ENCODE data around the gene PPP2R2C.

PPP2R2C gene

DNA sequence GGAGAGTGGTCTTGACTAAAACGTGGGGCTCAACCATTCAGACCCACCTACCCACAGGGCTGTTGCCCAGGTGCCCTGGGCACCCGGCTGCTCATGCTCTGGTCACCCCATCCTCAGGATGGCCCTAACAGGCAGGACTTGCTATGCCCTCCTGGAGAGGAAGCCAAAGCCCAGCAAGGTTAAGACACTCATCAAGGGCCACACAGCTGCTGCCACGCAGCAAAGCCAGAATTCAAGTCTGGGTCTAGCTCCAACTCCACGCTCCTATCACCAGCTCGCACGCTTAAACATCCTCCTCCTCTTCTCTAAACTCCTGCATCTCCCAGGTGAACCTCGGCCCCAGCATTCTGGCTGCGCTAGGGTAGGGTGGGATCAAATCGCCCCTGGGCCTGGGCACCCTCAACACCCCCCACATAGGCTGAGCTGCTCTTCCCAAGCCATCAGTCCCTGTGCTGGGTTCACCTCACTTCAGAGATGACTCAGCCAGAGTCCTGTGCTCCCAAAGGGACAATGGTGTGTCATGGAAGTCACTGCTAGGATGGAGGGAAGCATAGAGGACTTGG, 54.1 kb downstream of the PPP2R2C start:
- no peaks in the 10 kb centered on the region for H3K36me3 ChIP-seq (ENCODE audit: insufficient read depth, low read length)
- no peak overlapping the region for H3K4me2 ChIP-seq (ENCODE audit: low read length)
- H3K4me1 ChIP-seq (ENCODE audit: control insufficient read depth, insufficient read depth, low read length): no peaks in the 10 kb centered on the region
- H3K9ac ChIP-seq (ENCODE audit: low read depth, low read length): no peak overlapping the region
- H3K4me3 ChIP-seq (ENCODE audit: low read length): no peak overlapping the region
- peaks cover 3% of the 10 kb centered on the region for H3K27me3 ChIP-seq (ENCODE audit: control insufficient read depth, insufficient read depth, low read length)
- no peaks in the 10 kb centered on the region for H3K9me3 ChIP-seq (replicated peaks; ENCODE audit: low read length)

DNA sequence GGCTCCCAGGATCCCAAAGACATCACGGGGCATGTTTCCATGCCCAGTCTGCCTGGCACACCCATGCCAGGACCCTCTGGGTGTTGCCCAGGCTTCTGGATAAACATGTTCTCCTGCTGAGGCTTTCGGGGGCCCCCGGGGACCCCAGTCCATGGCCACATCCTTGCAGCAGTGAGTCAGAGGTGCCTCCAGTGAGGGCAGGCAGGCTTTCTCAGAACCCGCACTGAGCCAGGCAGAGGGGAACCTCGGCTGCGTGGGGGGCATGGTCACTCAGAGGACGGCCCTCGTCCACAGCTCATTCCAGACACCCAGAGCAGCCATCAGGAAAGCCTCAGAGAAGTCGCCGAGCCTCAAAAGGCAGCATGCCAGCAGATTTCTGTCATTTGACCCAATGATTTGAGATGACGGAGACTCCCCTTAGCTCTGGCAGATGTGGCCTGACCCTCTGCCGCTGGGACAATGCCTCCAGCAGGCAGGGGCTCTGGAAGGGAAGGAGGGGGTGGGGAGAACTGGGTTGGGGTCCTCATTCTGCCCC, 54.8 kb downstream of the PPP2R2C start:
- no peak overlapping the region for H3K4me2 ChIP-seq (ENCODE audit: low read length)
- H3K36me3 ChIP-seq (ENCODE audit: insufficient read depth, low read length): no peaks in the 10 kb centered on the region
- no peak overlapping the region for H3K4me3 ChIP-seq (ENCODE audit: low read length)

GRCh38 chr4:6416518-6417286, 55.7 kb downstream of the PPP2R2C start:
- no peak overlapping the region for H3K4me3 ChIP-seq (ENCODE audit: low read length)
- H3K27me3 ChIP-seq (ENCODE audit: control insufficient read depth, insufficient read depth, low read length): peaks cover 3% of the 10 kb centered on the region
- H3K4me1 ChIP-seq (ENCODE audit: control insufficient read depth, insufficient read depth, low read length): no peaks in the 10 kb centered on the region
- no peaks in the 10 kb centered on the region for H3K36me3 ChIP-seq (ENCODE audit: insufficient read depth, low read length)
- no peaks in the 10 kb centered on the region for H3K9me3 ChIP-seq (replicated peaks; ENCODE audit: low read length)
- no peak overlapping the region for H3K9ac ChIP-seq (ENCODE audit: low read depth, low read length)
- H3K4me2 ChIP-seq (ENCODE audit: low read length): no peak overlapping the region

More for the DNA sequence above, 54.8 kb downstream of the PPP2R2C start:
- H3K9ac ChIP-seq (ENCODE audit: low read depth, low read length): no peak overlapping the region
- H3K27me3 ChIP-seq (ENCODE audit: control insufficient read depth, insufficient read depth, low read length): peaks cover 3% of the 10 kb centered on the region
- H3K4me1 ChIP-seq (ENCODE audit: control insufficient read depth, insufficient read depth, low read length): no peaks in the 10 kb centered on the region
- H3K9me3 ChIP-seq (replicated peaks; ENCODE audit: low read length): no peaks in the 10 kb centered on the region

DNA sequence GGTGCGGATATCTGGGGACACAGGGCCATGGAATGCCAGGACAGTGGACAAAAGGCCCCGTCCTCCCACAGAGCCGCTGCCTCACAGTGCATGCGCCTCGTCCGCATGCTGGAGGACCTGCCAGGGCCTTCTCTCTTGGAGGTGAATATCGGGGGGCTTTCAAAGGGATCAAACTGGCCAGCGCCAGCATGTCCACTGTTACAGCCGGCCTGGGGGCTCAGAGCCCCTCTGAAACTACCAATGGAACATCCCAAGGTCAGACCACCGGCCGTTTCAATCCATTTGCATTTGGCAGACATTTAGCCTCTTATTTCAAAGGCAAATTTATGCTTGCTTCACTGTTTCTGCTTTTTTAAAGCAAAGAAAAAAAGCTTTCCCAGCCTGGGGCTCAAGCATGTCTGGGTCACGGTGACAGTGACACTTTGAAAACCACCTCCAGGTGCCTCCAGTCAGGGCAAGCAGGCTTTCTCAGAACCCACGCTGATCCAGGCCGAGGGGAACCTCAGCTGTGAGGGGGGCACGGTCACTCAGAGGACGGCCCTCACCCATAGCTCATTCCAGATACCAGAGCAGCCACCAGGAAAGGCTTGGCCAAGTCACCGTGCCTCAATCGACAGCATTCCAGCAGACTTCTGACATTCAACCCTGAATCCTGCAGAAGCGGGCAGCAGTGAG, 57.2 kb downstream of the PPP2R2C start:
- no peaks in the 10 kb centered on the region for H3K36me3 ChIP-seq (ENCODE audit: insufficient read depth, low read length)
- no peak overlapping the region for H3K9ac ChIP-seq (ENCODE audit: low read depth, low read length)
- H3K4me3 ChIP-seq (ENCODE audit: low read length): no peak overlapping the region
- H3K4me2 ChIP-seq (ENCODE audit: low read length): no peak overlapping the region
- H3K27me3 ChIP-seq (ENCODE audit: control insufficient read depth, insufficient read depth, low read length): peaks cover 3% of the 10 kb centered on the region
- H3K9me3 ChIP-seq (replicated peaks; ENCODE audit: low read length): no peaks in the 10 kb centered on the region
- no peaks in the 10 kb centered on the region for H3K4me1 ChIP-seq (ENCODE audit: control insufficient read depth, insufficient read depth, low read length)

DNA sequence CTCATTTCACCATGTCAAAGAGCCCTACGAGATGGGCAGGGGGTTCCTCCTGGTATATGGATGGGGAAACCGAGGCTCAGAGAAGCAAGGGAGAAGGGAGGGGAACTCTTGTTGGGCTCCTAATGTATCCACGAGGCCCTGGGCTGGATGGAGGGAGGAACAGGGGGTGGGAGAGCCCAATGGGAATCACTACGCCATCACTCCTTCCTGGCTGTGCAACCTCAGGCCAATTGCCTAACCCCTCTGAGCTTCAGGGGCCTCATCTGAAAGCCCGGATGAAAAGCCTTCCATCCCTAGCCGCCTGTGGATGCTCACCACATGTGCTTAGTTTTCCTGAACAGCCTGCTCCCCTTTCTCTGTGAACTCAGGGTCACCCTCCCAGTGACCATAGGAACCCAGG, 57.8 kb downstream of the PPP2R2C start:
- Histone ChIP-seq H3K9ac (ENCODE audit: low read depth, low read length) (no peak overlapping the region), H3K4me1 (ENCODE audit: control insufficient read depth, insufficient read depth, low read length) (no peaks in the 10 kb centered on the region), H3K4me3 (ENCODE audit: low read length) (no peak overlapping the region), H3K9me3 (replicated peaks; ENCODE audit: low read length) (no peaks in the 10 kb centered on the region), H3K4me2 (ENCODE audit: low read length) (no peak overlapping the region), H3K36me3 (ENCODE audit: insufficient read depth, low read length) (no peaks in the 10 kb centered on the region), H3K27me3 (ENCODE audit: control insufficient read depth, insufficient read depth, low read length) (peaks cover 3% of the 10 kb centered on the region)

DNA sequence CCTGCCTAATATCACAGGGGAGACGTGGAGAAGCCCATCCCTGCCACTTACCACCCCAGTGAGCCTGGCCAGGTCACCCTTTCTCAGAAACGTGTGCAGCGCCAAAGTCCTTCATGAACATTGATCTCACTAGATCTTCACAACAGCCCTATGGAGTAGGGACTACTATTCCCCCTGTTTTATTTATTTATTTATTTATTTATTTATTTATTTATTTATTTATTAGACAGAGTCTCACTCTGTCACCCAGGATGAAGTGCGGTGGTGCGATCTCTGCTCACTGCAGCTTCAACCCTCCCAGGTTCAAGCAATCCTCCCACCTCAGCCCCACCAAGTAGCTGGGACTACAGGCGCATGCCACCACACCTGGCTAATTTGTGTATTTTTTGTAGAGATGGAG, 61.8 kb downstream of the PPP2R2C start:
- no peaks in the 10 kb centered on the region for H3K4me1 ChIP-seq (ENCODE audit: control insufficient read depth, insufficient read depth, low read length)
- H3K4me3 ChIP-seq (ENCODE audit: low read length): no peak overlapping the region
- no peak overlapping the region for H3K9ac ChIP-seq (ENCODE audit: low read depth, low read length)
- no peak overlapping the region for H3K4me2 ChIP-seq (ENCODE audit: low read length)
- H3K27me3 ChIP-seq (ENCODE audit: control insufficient read depth, insufficient read depth, low read length): peaks cover 9% of the 10 kb centered on the region
- H3K36me3 ChIP-seq (ENCODE audit: insufficient read depth, low read length): no peaks in the 10 kb centered on the region
- H3K9me3 ChIP-seq (replicated peaks; ENCODE audit: low read length): no peaks in the 10 kb centered on the region

DNA sequence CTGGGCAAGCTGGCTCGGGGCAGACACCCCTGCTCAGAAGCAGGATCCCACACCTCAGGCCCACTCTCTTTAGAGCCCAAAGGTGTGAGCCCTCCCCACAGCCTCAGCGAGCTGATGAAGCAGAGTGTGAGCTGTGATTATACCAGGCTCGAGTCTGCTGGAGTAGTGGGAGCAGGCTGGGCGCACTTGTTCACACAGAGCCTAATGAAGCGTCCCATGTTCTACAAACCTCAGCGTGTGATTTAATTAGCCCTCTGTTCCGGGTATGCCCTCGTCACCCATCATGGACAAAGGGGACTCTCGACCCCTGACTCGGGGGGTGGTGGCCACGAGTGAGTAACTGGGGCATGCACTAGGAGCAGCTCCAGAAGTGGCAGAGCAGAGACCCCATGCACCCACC, 62.3 kb downstream of the PPP2R2C start:
- Histone ChIP-seq H3K4me1 (ENCODE audit: control insufficient read depth, insufficient read depth, low read length) (no peaks in the 10 kb centered on the region), H3K4me2 (ENCODE audit: low read length) (no peak overlapping the region), H3K9ac (ENCODE audit: low read depth, low read length) (no peak overlapping the region), H3K27me3 (ENCODE audit: control insufficient read depth, insufficient read depth, low read length) (peaks cover 12% of the 10 kb centered on the region), H3K36me3 (ENCODE audit: insufficient read depth, low read length) (no peaks in the 10 kb centered on the region), H3K4me3 (ENCODE audit: low read length) (no peak overlapping the region), H3K9me3 (replicated peaks; ENCODE audit: low read length) (no peaks in the 10 kb centered on the region)

- H3K27me3 ChIP-seq (ENCODE audit: control insufficient read depth, insufficient read depth, low read length): peaks cover 19% of the 10 kb centered on the region
- H3K4me1 ChIP-seq (ENCODE audit: control insufficient read depth, insufficient read depth, low read length): no peaks in the 10 kb centered on the region
- no peaks in the 10 kb centered on the region for H3K36me3 ChIP-seq (ENCODE audit: insufficient read depth, low read length)
- H3K4me2 ChIP-seq (ENCODE audit: low read length): no peak overlapping the region
- H3K9me3 ChIP-seq (replicated peaks; ENCODE audit: low read length): no peaks in the 10 kb centered on the region
- no peak overlapping the region for H3K4me3 ChIP-seq (ENCODE audit: low read length)
- no peak overlapping the region for H3K9ac ChIP-seq (ENCODE audit: low read depth, low read length)
Measured at GRCh38 chr4:6409381-6409780, 63.0 kb downstream of the PPP2R2C start.

DNA sequence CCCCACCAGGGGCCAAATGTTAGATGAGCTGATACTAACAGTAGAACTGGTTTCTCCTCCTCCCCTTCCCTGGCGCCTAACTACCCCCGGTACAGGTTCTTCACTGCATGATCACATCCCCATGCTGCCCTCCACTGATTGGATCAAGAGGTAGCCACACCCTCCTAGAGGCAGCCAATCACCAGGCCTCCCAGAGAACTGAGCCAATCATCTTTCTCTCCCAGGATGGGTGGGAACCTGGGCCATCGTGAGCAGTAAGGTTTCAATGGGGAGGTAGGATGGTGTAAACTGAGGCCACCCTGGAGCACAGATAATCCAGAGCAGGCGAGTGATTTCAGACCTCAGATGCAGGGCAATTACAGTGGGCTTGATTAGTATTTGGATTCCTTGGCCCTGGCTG, 64.2 kb downstream of the PPP2R2C start:
- H3K9me3 ChIP-seq (replicated peaks; ENCODE audit: low read length): no peaks in the 10 kb centered on the region
- H3K4me1 ChIP-seq (ENCODE audit: control insufficient read depth, insufficient read depth, low read length): no peaks in the 10 kb centered on the region
- H3K4me2 ChIP-seq (ENCODE audit: low read length): no peak overlapping the region
- H3K27me3 ChIP-seq (ENCODE audit: control insufficient read depth, insufficient read depth, low read length): peaks cover 26% of the 10 kb centered on the region
- no peak overlapping the region for H3K4me3 ChIP-seq (ENCODE audit: low read length)
- H3K36me3 ChIP-seq (ENCODE audit: insufficient read depth, low read length): no peaks in the 10 kb centered on the region
- H3K9ac ChIP-seq (ENCODE audit: low read depth, low read length): no peak overlapping the region

GRCh38 chr4:6405397-6405706, 67.1 kb downstream of the PPP2R2C start:
- Histone ChIP-seq H3K36me3 (ENCODE audit: insufficient read depth, low read length) (no peaks in the 10 kb centered on the region), H3K4me1 (ENCODE audit: control insufficient read depth, insufficient read depth, low read length) (no peaks in the 10 kb centered on the region), H3K4me3 (ENCODE audit: low read length) (no peak overlapping the region), H3K9me3 (replicated peaks; ENCODE audit: low read length) (no peaks in the 10 kb centered on the region), H3K27me3 (ENCODE audit: control insufficient read depth, insufficient read depth, low read length) (peaks cover 40% of the 10 kb centered on the region), H3K9ac (ENCODE audit: low read depth, low read length) (no peak overlapping the region), H3K4me2 (ENCODE audit: low read length) (no peak overlapping the region)

- H3K27me3 ChIP-seq (ENCODE audit: control insufficient read depth, insufficient read depth, low read length): peaks cover 43% of the 10 kb centered on the region
- no peaks in the 10 kb centered on the region for H3K4me1 ChIP-seq (ENCODE audit: control insufficient read depth, insufficient read depth, low read length)
- no peaks in the 10 kb centered on the region for H3K9me3 ChIP-seq (replicated peaks; ENCODE audit: low read length)
- no peak overlapping the region for H3K4me3 ChIP-seq (ENCODE audit: low read length)
- no peak overlapping the region for H3K4me2 ChIP-seq (ENCODE audit: low read length)
- no peak overlapping the region for H3K9ac ChIP-seq (ENCODE audit: low read depth, low read length)
- no peaks in the 10 kb centered on the region for H3K36me3 ChIP-seq (ENCODE audit: insufficient read depth, low read length)
Measured at GRCh38 chr4:6404611-6405396, 67.6 kb downstream of the PPP2R2C start.

All from skeletal muscle satellite cell (primary cell).